Uterus (tissue), 4 donors: ENCODE data around the gene POLR3K. TPM values are rescaled to one million over a fixed set of nuclear protein-coding genes. Genes with fewer than 3 reads are reported as not detected.

Source experiments
- DNase-seq, 2 donors: peaks; one replicate each; pipeline ENCODE4 v3.0.0-alpha.2; 2019 to 2020
- H3K27ac ChIP-seq, 2 donors: fragments of 200-600 bp; sonication (generic); 1 replicate in 1 of 2; 2 replicates in 1 of 2; pipeline ENCODE4 v1.5.1; 2016 to 2018
- H3K27me3 ChIP-seq, 2 donors: fragments of 200-600 bp; sonication (generic); one replicate each; pipeline ENCODE4 v1.5.1; 2018 to 2019; ENCODE audit warnings: control low read depth in 1 of 2
- H3K36me3 ChIP-seq, 2 donors: fragments of 200-600 bp; sonication (generic); one replicate each; pipeline ENCODE4 v1.5.1; 2019; ENCODE audit warnings: control low read depth in 1 of 2
- H3K4me1 ChIP-seq, 2 donors: fragments of 200-600 bp; sonication (generic); one replicate each; pipeline ENCODE4 v1.5.1; 2018 to 2019; ENCODE audit warnings: control low read depth in 1 of 2
- H3K4me3 ChIP-seq, 2 donors: fragments of 200-600 bp; sonication (generic); 1 replicate in 1 of 2; 2 replicates in 1 of 2; pipeline ENCODE4 v1.5.1; 2018 to 2019; ENCODE audit warnings: mild to moderate bottlenecking in 1 of 2
- H3K9me3 ChIP-seq, 2 donors: fragments of 200-600 bp; sonication (generic); one replicate each; pipeline ENCODE4 v1.5.1; 2019; ENCODE audit warnings: control low read depth in 1 of 2
- POLR2A ChIP-seq, 2 donors: fragments of 450-650 bp; IDR thresholded peaks; one replicate each; pipeline ENCODE4 v1.6.1; 2016; ENCODE audit warnings: antibody characterized with exemption in 2 of 2, mild to moderate bottlenecking in 1 of 2, moderate library complexity in 1 of 2
- intact Hi-C: fragments of 100-400 bp; cut with DNase I; formaldehyde crosslinking; loops from one replicate; pipeline ENCODE4 v1.15.1; 2023; ENCODE audit warnings: low total_unique reads
- total RNA-seq, 4 donors: library from RNA; depleted of rRNA in 3 of 4; stranded (reverse); fragments of >200 nt in 3 of 4; gene quantifications; one replicate each; pipeline versions ENCODE4 v1.1.0 to v1.2.4, GENCODE V29; 2014 to 2023
- TF ChIP-seq, protein P1 (sequence below), 4 experiments: fragments of 200-600 bp in 2 of 4; fragments of 450-650 bp in 2 of 4; sonication (generic) in 2 of 4; IDR thresholded peaks; one replicate each; pipeline ENCODE4 v1.5.1; 2016 to 2019; ENCODE audit warnings: antibody characterized with exemption in 4 of 4, mild to moderate bottlenecking in 2 of 4, moderate library complexity in 1 of 4
- donor health status: DM: yes; HTN: yes; CAD: no.

Gene POLR3K
- total RNA-seq, 4 donors from 2014 or later: 0.51 to 12.3 (median 4.0) TPM

DNA sequence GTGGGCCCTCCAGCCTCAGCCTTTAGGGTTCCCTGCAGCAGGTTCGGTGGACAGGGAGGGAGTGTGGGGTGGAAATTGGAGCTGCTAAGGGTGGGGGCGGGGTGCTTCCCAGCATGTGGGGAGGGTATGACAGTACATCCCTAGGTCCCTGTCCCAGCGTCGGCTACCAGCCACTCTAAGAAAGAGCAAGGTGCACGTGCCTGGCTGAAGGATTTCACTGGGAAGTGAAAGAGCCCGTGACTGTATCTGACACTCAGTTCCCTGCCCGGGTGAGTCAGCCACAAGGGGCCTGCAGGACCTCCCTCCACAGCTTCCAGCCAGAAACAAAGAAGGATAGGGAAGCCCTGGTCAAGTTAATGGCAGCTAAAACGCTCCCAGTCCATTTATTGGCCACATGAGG, 4.3 kb upstream of the POLR3K start:
- H3K27me3 ChIP-seq: no peaks in the 10 kb centered on the region
- H3K27ac ChIP-seq: no peak overlapping the region
- H3K9me3 ChIP-seq: no peaks in the 10 kb centered on the region
- H3K4me1 ChIP-seq: no peaks in the 10 kb centered on the region
- H3K36me3 ChIP-seq: no peaks in the 10 kb centered on the region
- DNase-seq: no peak
- no peak for TF ChIP-seq POLR2A (IDR thresholded peaks at IDR 0.05)
- TF ChIP-seq, protein P1, sequence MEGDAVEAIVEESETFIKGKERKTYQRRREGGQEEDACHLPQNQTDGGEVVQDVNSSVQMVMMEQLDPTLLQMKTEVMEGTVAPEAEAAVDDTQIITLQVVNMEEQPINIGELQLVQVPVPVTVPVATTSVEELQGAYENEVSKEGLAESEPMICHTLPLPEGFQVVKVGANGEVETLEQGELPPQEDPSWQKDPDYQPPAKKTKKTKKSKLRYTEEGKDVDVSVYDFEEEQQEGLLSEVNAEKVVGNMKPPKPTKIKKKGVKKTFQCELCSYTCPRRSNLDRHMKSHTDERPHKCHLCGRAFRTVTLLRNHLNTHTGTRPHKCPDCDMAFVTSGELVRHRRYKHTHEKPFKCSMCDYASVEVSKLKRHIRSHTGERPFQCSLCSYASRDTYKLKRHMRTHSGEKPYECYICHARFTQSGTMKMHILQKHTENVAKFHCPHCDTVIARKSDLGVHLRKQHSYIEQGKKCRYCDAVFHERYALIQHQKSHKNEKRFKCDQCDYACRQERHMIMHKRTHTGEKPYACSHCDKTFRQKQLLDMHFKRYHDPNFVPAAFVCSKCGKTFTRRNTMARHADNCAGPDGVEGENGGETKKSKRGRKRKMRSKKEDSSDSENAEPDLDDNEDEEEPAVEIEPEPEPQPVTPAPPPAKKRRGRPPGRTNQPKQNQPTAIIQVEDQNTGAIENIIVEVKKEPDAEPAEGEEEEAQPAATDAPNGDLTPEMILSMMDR (IDR thresholded peaks at IDR 0.05): no peak
- intact Hi-C loops: no loop called here
- H3K4me3 ChIP-seq: no peak overlapping the region

DNA sequence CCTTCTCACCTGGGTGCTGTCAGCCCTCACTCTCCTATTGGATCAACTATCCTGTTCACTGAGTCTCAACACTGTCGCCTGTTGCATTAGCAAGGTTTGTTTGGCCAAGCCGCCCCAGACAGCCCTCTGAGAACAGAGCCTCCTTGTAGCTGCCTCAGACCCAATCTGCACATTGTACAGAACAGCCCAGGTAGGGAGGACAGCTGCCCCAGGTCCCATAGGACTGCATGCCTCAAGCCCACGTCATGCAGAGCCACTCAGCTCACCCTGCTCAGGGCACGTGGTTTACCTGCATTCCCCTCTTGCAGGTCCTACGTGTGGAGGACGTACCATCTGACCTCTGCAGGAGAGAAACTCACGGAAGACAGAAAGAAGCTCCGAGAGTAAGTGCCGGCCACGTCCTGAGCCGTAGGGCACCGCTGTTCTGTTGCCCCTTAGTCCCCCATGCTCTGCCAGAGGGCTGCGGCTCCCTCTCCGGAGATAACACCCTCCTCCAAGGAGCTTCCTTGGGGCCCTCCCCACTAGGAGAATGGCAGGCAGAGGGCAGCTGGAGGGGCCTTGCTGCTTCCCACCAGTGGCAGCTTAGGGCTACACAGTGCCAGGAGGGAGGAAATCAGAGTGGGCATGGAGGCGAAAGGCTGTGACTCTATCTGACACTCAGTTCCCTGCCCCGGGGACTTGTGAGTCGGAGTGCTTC, 3.0 kb upstream of the POLR3K start:
- no peak for TF ChIP-seq POLR2A (IDR thresholded peaks at IDR 0.05)
- TF ChIP-seq, protein P1 (IDR thresholded peaks at IDR 0.05): no peak
- Histone ChIP-seq H3K27ac (no peak overlapping the region), H3K27me3 (no peaks in the 10 kb centered on the region), H3K4me1 (no peaks in the 10 kb centered on the region), H3K36me3 (no peaks in the 10 kb centered on the region), H3K4me3 (no peak overlapping the region), H3K9me3 (no peaks in the 10 kb centered on the region)
- intact Hi-C loops: no loop called here
- no peak for DNase-seq

DNA sequence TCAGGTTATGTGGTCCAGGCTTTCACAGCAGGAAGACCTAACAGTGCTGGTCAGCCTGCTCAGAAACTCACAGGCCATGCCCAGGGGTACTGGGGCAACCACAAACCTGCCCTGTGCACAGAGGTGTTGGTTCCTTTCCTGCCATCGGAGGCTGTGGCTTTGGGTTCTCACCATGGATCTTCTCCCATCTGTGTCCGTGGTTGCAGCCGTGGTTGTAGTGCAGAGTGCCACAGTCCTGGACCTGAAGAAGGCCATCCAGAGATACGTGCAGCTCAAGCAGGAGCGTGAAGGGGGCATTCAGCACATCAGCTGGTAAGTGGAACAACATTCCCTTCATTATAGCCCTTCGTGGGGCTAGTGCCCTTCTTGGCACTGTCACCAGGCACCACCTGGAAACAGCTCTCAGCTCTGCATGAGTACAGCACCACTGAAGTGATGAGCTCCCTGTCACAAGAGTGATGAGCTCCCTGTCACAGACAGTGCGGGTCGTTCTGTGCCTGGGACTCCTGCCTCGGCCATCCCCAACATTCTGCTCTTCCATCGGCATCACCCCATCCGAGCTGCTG, 2.2 kb upstream of the POLR3K start:
- Histone ChIP-seq H3K27me3 (no peaks in the 10 kb centered on the region), H3K9me3 (no peaks in the 10 kb centered on the region), H3K36me3 (no peaks in the 10 kb centered on the region), H3K4me3 (no peak overlapping the region), H3K4me1 (no peaks in the 10 kb centered on the region), H3K27ac (no peak overlapping the region)
- TF ChIP-seq POLR2A (IDR thresholded peaks at IDR 0.05): no peak
- TF ChIP-seq, protein P1 (IDR thresholded peaks at IDR 0.05): no peak
- intact Hi-C loops: no loop called here
- no peak for DNase-seq

DNA sequence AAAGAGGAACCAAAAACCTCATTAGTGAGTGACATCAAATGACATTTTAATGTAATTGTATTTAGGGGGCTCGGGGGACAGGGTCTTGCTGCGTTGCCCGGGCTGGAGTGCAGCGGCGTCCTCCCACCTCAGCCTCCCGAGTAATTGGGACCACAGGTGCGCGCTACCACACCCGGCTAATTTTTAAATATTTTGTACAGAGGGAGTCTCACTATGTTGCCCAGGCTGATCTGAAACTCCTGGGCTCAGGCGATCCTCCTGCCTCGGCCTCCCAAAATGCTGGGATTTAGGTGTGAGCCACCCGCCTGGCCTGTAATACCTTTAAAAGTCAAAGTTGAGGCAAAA, 801 bp upstream of the POLR3K start:
- TF ChIP-seq, protein P1 (IDR thresholded peaks at IDR 0.05): no peak
- TF ChIP-seq POLR2A (IDR thresholded peaks at IDR 0.05): no peak
- Histone ChIP-seq H3K4me1 (no peaks in the 10 kb centered on the region), H3K4me3 (peak overlapping the region; percentile 58 to 75), H3K36me3 (no peaks in the 10 kb centered on the region), H3K27me3 (no peaks in the 10 kb centered on the region), H3K9me3 (no peaks in the 10 kb centered on the region), H3K27ac (peak overlapping the region; percentile 58 to 83)
- no peak for DNase-seq
- intact Hi-C loops: no loop called here

DNA sequence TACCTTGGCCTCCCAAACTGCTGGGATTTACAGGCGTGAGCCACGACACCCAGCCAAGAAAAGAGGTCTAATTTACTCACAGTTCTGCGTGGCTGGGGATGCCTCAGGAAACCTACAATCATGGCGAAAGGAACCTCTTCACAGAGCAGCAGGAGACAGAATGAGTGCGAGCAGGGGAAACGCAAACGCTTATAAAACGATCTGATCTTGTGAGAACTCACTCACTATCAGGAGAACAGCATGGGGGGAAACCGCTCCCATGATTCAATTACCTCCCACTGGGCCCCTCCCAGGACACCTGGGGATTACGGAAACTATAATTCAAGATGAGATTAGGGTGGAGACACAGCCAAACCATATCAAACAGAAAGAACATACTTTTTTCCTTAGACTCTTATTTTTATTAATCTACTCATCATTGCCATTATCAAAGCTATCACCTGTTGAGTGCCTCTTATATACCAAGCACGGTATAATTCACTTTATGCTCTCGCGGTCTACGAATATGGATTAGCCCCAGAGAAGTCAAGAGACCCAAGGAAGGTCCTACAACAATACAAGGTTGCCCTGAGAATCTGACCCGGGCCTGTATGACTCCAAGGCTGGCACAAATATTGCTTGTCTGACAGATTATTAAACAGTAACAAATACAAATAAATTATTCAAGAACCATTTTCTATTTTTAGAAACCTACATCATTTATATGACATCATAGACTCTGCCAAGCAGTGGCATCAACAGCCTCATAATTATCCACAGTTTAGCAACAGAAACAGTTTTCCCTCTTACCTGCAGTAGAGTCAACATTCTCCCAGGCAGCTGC, 2.4 kb downstream of the POLR3K start:
- intact Hi-C loops: no loop called here
- H3K9me3 ChIP-seq: no peaks in the 10 kb centered on the region
- H3K4me1 ChIP-seq: no peaks in the 10 kb centered on the region
- H3K27me3 ChIP-seq: no peaks in the 10 kb centered on the region
- TF ChIP-seq POLR2A (IDR thresholded peaks at IDR 0.05): no peak
- TF ChIP-seq, protein P1 (IDR thresholded peaks at IDR 0.05): no peak
- no peaks in the 10 kb centered on the region for H3K36me3 ChIP-seq
- no peak overlapping the region for H3K27ac ChIP-seq
- DNase-seq: peak in 1 of 2 donors; percentile 3
- H3K4me3 ChIP-seq: no peak overlapping the region
